HPDE6-E6E7 (cell line): Measurements from ENCODE around the gene KCNMA1.
"Not testable (repeated sequence)": the region's sequence is repeated elsewhere in the genome, so short reads cannot be mapped to it uniquely, and the experiment has no call there.

Experiments
- DNase-seq: peaks from one replicate; pipeline ENCODE4 v3.0.0; 2011; ENCODE audit warnings: missing footprints; ENCODE audit errors: extremely low spot score

Gene KCNMA1

GRCh38 chr10:77605466-77605865 lies 32.1 kb downstream of the KCNMA1 start:
- DNase-seq = no peak

GRCh38 chr10:77604941-77605351 lies 32.7 kb downstream of the KCNMA1 start:
- no peak for DNase-seq

- DNase-seq = no peak
These were observed 33.5 kb downstream of the KCNMA1 start for GRCh38 chr10:77604063-77604462.

- DNase-seq = no peak
These were observed 34.1 kb downstream of the KCNMA1 start for GRCh38 chr10:77603534-77603927.

GRCh38 chr10:77602913-77603533 lies 34.6 kb downstream of the KCNMA1 start:
- no peak for DNase-seq

GRCh38 chr10:77602231-77602912 lies 35.2 kb downstream of the KCNMA1 start:
- DNase-seq = no peak

GRCh38 chr10:77601488-77601887 lies 36.1 kb downstream of the KCNMA1 start:
- DNase-seq = no peak

GRCh38 chr10:77600640-77601039 lies 37.0 kb downstream of the KCNMA1 start:
- DNase-seq = no peak

- no peak for DNase-seq
These were observed 38.0 kb downstream of the KCNMA1 start for GRCh38 chr10:77599651-77600050.

GRCh38 chr10:77598606-77599005 lies 39.0 kb downstream of the KCNMA1 start:
- no peak for DNase-seq

- DNase-seq = no peak
These were observed 40.0 kb downstream of the KCNMA1 start for GRCh38 chr10:77597560-77597959.

GRCh38 chr10:77594471-77594783 lies 43.2 kb downstream of the KCNMA1 start:
- DNase-seq = no peak

GRCh38 chr10:77593771-77594470 lies 43.7 kb downstream of the KCNMA1 start:
- no peak for DNase-seq

- peak; percentile 93 for DNase-seq
These were observed 44.5 kb downstream of the KCNMA1 start for GRCh38 chr10:77592946-77593636.

GRCh38 chr10:77592510-77592909 lies 45.1 kb downstream of the KCNMA1 start:
- no peak for DNase-seq

- DNase-seq = no peak
These were observed 46.2 kb downstream of the KCNMA1 start for GRCh38 chr10:77591238-77591880.

GRCh38 chr10:77590344-77591237 lies 47.0 kb downstream of the KCNMA1 start:
- DNase-seq = no peak

- not testable (repeated sequence) for DNase-seq
These were observed 47.9 kb downstream of the KCNMA1 start for GRCh38 chr10:77589703-77590102.

- DNase-seq = no peak
These were observed 48.7 kb downstream of the KCNMA1 start for GRCh38 chr10:77588886-77589285.

- no peak for DNase-seq
These were observed 50.2 kb downstream of the KCNMA1 start for GRCh38 chr10:77587416-77587790.
